ENCODE results near the gene RAB11A.

GRCh38 chr15:65877749-65878148 lies 8.5 kb downstream of the RAB11A start:
- TF ChIP-seq TCF7L2 (IDR thresholded peaks at IDR 0.05; ENCODE audit: low read depth, low read length), result no peak
- TF ChIP-seq, protein P1, sequence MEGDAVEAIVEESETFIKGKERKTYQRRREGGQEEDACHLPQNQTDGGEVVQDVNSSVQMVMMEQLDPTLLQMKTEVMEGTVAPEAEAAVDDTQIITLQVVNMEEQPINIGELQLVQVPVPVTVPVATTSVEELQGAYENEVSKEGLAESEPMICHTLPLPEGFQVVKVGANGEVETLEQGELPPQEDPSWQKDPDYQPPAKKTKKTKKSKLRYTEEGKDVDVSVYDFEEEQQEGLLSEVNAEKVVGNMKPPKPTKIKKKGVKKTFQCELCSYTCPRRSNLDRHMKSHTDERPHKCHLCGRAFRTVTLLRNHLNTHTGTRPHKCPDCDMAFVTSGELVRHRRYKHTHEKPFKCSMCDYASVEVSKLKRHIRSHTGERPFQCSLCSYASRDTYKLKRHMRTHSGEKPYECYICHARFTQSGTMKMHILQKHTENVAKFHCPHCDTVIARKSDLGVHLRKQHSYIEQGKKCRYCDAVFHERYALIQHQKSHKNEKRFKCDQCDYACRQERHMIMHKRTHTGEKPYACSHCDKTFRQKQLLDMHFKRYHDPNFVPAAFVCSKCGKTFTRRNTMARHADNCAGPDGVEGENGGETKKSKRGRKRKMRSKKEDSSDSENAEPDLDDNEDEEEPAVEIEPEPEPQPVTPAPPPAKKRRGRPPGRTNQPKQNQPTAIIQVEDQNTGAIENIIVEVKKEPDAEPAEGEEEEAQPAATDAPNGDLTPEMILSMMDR (IDR thresholded peaks at IDR 0.05), result no peak
- no peak for TF ChIP-seq REST (IDR thresholded peaks at IDR 0.05; ENCODE audit: insufficient read depth in 1 of 2, low read depth in 2 of 2, low read length in 1 of 2)

Data from Panc1 (cell line).